Common myeloid progenitor, CD34-positive (primary cell): ENCODE measurements around the gene SPAG8.

Experiments used
- CTCF ChIA-PET: fragments of 350-600 bp; sonication (Branson Sonifier 250); formaldehyde crosslinking; loops from one replicate; lab custom pipeline; 2021; ENCODE audit warnings: antibody characterized with exemption; lab: Charles Lee
- POLR2A ChIA-PET: fragments of 350-600 bp; sonication (Branson Sonifier 250); formaldehyde crosslinking; loops from one replicate; lab custom pipeline; 2021; ENCODE audit warnings: antibody characterized with exemption; lab: Charles Lee
- DNase-seq, 3 donors: peaks; one replicate each; pipeline versions ENCODE4 v3.0.0 to v3.0.0-alpha.2; 2013
- H3K27ac ChIP-seq, 2 experiments: 1 replicate in 1 of 2; 2 replicates in 1 of 2; pipeline ENCODE4 v1.7.0; 2013; ENCODE audit warnings: inconsistent platforms in 2 of 2, low read length in 2 of 2, mild to moderate bottlenecking in 2 of 2, low read depth in 1 of 2, moderate library complexity in 1 of 2; ENCODE audit not compliant: severe bottlenecking in 2 of 2, insufficient read depth in 1 of 2, poor library complexity in 1 of 2
- H3K27me3 ChIP-seq, 5 experiments: replicated peaks in 2 of 5; 1 replicate in 3 of 5; 2 replicates in 2 of 5; pipeline versions ENCODE4 v1.6.1 to v1.7.0; 2013; ENCODE audit warnings: low read length in 4 of 5, mild to moderate bottlenecking in 2 of 5, moderate library complexity in 2 of 5, inconsistent platforms in 1 of 5; ENCODE audit not compliant: insufficient read depth in 5 of 5, control insufficient read depth in 4 of 5
- H3K36me3 ChIP-seq, 4 experiments: 1 replicate in 2 of 4; 2 replicates in 2 of 4; pipeline versions ENCODE4 v1.6.1 to v1.7.0; 2013; ENCODE audit warnings: low read length in 3 of 4, control low read depth in 1 of 4, mild to moderate bottlenecking in 1 of 4; ENCODE audit not compliant: control insufficient read depth in 4 of 4, insufficient read depth in 4 of 4
- H3K4me1 ChIP-seq, 4 experiments: 1 replicate in 3 of 4; 2 replicates in 1 of 4; pipeline versions ENCODE4 v1.6.1 to v1.7.1; 2013; ENCODE audit warnings: low read length in 3 of 4, mild to moderate bottlenecking in 3 of 4, control low read depth in 1 of 4, inconsistent platforms in 1 of 4, moderate library complexity in 1 of 4; ENCODE audit not compliant: control insufficient read depth in 4 of 4, insufficient read depth in 4 of 4; ENCODE audit errors: control extremely low read depth in 1 of 4
- H3K4me3 ChIP-seq, 7 experiments: 1 replicate in 4 of 7; 2 replicates in 3 of 7; pipeline versions ENCODE4 v1.5.1 to v1.7.0; 2013; ENCODE audit warnings: mild to moderate bottlenecking in 7 of 7, low read length in 6 of 7, moderate library complexity in 6 of 7, inconsistent platforms in 2 of 7, low read depth in 2 of 7, control low read depth in 1 of 7; ENCODE audit not compliant: insufficient read depth in 4 of 7, control insufficient read depth in 1 of 7; ENCODE audit errors: extremely low read depth in 1 of 7
- H3K9me3 ChIP-seq, 5 experiments: 1 replicate in 4 of 5; 2 replicates in 1 of 5; pipeline versions ENCODE4 v1.6.1 to v1.7.1; 2013; ENCODE audit warnings: low read length in 4 of 5, mild to moderate bottlenecking in 2 of 5, inconsistent platforms in 1 of 5, low read depth in 1 of 5, moderate library complexity in 1 of 5; ENCODE audit not compliant: control insufficient read depth in 4 of 5, insufficient read depth in 2 of 5; ENCODE audit errors: control extremely low read depth in 1 of 5
- WGBS: methylation state at CpG from one replicate; pipeline ENCODE4 v1.1.5; 2013; ENCODE audit not compliant: insufficient coverage; 5-methylcytosine and 5-hydroxymethylcytosine counted together

The SPAG8 gene

GRCh38 chr9:35856206-35856605 lies 44.1 kb upstream of the SPAG8 start:
- no peaks in the 10 kb centered on the region for H3K4me1 ChIP-seq
- H3K27me3 ChIP-seq, result peaks cover 0 to 95% (median 36%) of the 10 kb centered on the region in 5 experiments

GRCh38 chr9:35854091-35854762 lies 42.2 kb upstream of the SPAG8 start:
- no peaks in the 10 kb centered on the region for H3K9me3 ChIP-seq
- H3K4me1 ChIP-seq, result no peaks in the 10 kb centered on the region
- peaks cover 0 to 86% (median 30%) of the 10 kb centered on the region in 5 experiments for H3K27me3 ChIP-seq
- no peak for DNase-seq
- POLR2A ChIA-PET, result interaction anchor here (0.8 kb wide), 1 partner anchor 18 kb away, joined by 3 read pairs; no protein-coding TSS in a partner anchor
- no peaks in the 10 kb centered on the region for H3K36me3 ChIP-seq
- no peak overlapping the region for H3K27ac ChIP-seq
- H3K4me3 ChIP-seq, result no peak overlapping the region
- 100% methylated on average over 1 of the region's 7 CpGs for WGBS
- CTCF ChIA-PET, result interaction anchor here (1.2 to 7.5 kb wide), 2 partner anchors 27 to 64 kb away, joined by 3 to 45 read pairs; partner anchors contain the start of genes FAM221B and TMEM8B

More at GRCh38 chr9:35856206-35856605, 44.1 kb upstream of the SPAG8 start:
- no peaks in the 10 kb centered on the region for H3K36me3 ChIP-seq
- POLR2A ChIA-PET, result interaction anchor here (0.6 kb wide), 1 partner anchor 11 kb away, joined by 3 read pairs; no protein-coding TSS in a partner anchor
- WGBS, result 97% methylated on average over 3 of the region's 3 CpGs
- DNase-seq, result no peak
- CTCF ChIA-PET, result interaction anchor here (1.0 to 7.5 kb wide), 8 partner anchors 11 to 45 kb away, joined by 3 to 45 read pairs (median 4); partner anchors contain the start of genes FAM221B and TMEM8B
- H3K9me3 ChIP-seq, result no peaks in the 10 kb centered on the region
- no peak overlapping the region for H3K4me3 ChIP-seq
- H3K27ac ChIP-seq, result no peak overlapping the region

DNA sequence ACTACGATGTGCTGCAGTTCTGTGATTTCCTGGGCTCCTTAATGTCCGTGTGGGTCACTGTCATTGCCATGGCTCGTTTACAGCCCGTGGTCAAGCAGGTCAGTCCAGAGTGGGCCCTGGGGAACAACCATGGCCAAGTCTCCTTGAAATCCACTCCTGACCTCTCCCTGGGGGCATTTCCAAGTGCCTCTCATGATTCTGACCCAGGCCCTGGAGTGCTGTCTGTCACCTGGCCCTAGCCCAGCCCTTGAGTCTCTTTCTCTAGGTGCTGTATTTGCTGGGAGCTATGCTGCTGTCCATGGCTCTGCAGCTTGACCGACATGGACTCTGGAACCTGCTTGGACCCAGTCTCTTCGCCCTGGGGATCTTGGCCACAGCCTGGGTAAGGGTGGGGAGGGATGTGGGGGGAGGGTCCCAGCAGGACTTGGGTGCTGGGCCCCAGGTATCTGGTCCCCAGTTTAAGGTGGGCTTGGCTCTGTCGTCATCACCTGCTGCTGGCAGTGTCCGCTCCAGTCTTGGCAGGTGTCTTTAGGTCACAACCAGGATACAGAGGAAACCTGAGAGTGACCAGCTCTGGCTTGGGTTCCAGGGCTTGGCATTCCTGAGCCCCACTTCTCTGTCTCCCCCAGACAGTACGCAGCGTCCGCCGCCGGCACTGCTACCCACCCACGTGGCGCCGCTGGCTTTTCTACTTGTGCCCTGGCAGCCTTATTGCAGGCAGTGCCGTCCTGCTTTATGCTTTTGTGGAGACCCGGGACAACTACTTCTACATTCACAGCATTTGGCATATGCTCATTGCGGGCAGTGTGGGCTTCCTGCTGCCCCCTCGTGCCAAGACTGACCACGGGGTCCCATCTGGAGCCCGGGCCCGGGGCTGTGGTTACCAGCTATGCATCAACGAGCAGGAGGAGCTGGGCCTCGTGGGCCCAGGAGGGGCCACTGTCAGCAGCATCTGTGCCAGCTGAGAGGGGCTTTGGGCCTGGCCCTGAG lies 41.1 kb upstream of the SPAG8 start:
- 97% methylated on average over 21 of the region's 25 CpGs for WGBS
- peaks cover 0 to 83% (median 29%) of the 10 kb centered on the region in 5 experiments for H3K27me3 ChIP-seq
- CTCF ChIA-PET, result interaction anchor here (0.7 to 1.8 kb wide), 4 partner anchors 8 to 63 kb away, joined by 3 to 5 read pairs (median 4); no protein-coding TSS in a partner anchor
- no peaks in the 10 kb centered on the region for H3K36me3 ChIP-seq
- DNase-seq, result no peak
- H3K27ac ChIP-seq, result no peak overlapping the region
- no peaks in the 10 kb centered on the region for H3K9me3 ChIP-seq
- POLR2A ChIA-PET, result no interaction called here
- no peaks in the 10 kb centered on the region for H3K4me1 ChIP-seq
- no peak overlapping the region for H3K4me3 ChIP-seq

DNA sequence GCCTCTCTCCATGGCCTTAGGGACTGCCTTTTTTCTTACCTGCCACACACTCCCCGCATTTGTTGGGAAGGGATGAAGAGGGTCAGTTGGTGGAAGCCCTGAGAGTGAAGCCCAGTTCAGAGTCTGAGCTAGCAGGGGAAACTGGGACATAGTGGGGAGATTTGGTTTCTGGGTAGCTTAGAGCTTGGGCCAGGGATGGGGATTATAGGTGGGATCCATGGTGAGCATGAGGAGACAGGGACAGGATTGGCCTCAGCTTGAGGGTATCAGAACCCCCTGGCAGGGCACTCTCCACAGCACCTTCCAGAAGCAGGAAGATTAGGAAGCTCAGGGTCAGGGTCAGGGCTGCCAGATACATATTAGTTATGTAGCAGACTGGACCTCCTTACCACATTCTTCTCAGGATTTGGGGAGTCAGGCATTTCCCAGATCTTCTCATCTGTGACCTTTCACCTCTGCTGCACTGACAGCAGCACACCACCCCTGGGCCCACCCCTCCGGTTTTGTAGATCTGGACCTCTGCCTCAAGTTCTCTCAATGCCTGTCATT lies 40.3 kb upstream of the SPAG8 start:
- DNase-seq, result no peak
- Histone ChIP-seq H3K27ac (no peak overlapping the region), H3K9me3 (no peaks in the 10 kb centered on the region), H3K27me3 (peaks cover 4 to 89% (median 34%) of the 10 kb centered on the region in 5 experiments), H3K4me3 (no peak overlapping the region), H3K36me3 (no peaks in the 10 kb centered on the region), H3K4me1 (no peaks in the 10 kb centered on the region)
- WGBS, result 94% methylated on average over 2 of the region's 2 CpGs
- CTCF ChIA-PET, result interaction anchor here (1.4 to 1.8 kb wide), 3 partner anchors 9 to 26 kb away, joined by 5 read pairs; no protein-coding TSS in a partner anchor
- POLR2A ChIA-PET, result no interaction called here

DNA sequence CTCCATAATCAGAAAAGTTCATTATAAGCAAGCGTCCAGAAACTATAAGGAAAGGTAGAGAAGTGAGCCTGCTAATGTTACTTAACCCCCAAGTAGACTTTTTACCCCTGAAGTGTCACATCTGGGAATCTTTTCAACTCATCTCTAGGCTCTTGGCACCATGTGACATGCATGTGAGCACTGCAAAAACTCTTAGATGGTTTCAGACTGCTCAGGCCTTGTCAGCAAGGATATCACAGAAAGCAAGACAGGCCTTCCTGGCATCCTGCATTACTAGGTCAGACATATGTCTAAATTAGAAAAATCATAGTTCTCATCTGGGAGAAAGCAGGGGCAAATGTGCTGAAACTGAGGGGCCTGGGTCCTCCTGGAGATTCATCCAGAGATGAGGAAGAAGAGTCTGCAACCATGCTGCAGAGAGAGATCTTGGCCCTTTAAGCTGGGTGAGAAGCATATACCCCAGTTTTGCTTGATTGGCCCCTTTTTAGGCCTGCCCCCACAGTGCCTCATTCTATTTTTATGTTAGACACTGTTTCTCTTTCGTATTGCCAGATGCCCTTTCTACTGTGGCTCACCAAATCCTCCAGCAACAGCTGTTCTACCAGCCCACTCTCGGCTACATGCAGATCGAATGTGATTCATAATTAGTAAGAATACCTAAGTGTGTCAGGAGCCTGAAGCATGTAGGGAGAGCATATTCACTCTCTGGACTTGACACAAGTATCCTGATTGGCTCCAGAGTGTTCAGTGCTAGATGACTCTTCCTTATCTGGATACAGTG lies 35.9 kb upstream of the SPAG8 start:
- Histone ChIP-seq H3K27ac (no peak overlapping the region), H3K4me3 (no peak overlapping the region), H3K4me1 (peaks cover 7 to 27% (median 7%) of the 10 kb centered on the region in 4 experiments), H3K9me3 (no peaks in the 10 kb centered on the region), H3K27me3 (peaks cover 12 to 76% (median 40%) of the 10 kb centered on the region in 5 experiments), H3K36me3 (no peaks in the 10 kb centered on the region)
- 100% methylated on average over 2 of the region's 4 CpGs for WGBS
- CTCF ChIA-PET, result interaction anchor here (1.1 to 1.3 kb wide), 3 partner anchors 13 to 58 kb away, joined by 3 to 4 read pairs (median 4); no protein-coding TSS in a partner anchor
- POLR2A ChIA-PET, result no interaction called here
- DNase-seq, result peak in 2 of 3 donors; percentile 18 to 19
